HL-60/S4 treated with phorbol 12-myristate 13-acetate at 8.2 ng/mL for 4 days and 3 days (cell line): ENCODE data around the gene ZXDC.

ENCODE experiments used
- in situ Hi-C: fragments of 300-500 bp; cut with MboI; formaldehyde crosslinking; loops from 2 replicates; pipeline ENCODE4 v1.15.0; 2022; ENCODE audit warnings: low sequenced_read_pairs

The ZXDC gene

GRCh38 chr3:126456766-126457388 lies 18.8 kb downstream of the ZXDC start:
- in situ Hi-C loops: no loop called here

- in situ Hi-C loops: no loop called here
Measured at GRCh38 chr3:126456211-126456610, 19.5 kb downstream of the ZXDC start.

GRCh38 chr3:126454437-126455198 lies 21.1 kb downstream of the ZXDC start:
- in situ Hi-C loops: no loop called here

GRCh38 chr3:126454025-126454424 lies 21.7 kb downstream of the ZXDC start:
- in situ Hi-C loops: no loop called here

GRCh38 chr3:126452213-126452612 lies 23.5 kb downstream of the ZXDC start:
- in situ Hi-C loops: no loop called here

- in situ Hi-C loops: no loop called here
Measured at GRCh38 chr3:126451511-126451910, 24.2 kb downstream of the ZXDC start.

- in situ Hi-C loops: no loop called here
Measured at GRCh38 chr3:126450744-126451143, 24.9 kb downstream of the ZXDC start.

GRCh38 chr3:126450219-126450618 lies 25.5 kb downstream of the ZXDC start:
- in situ Hi-C loops: no loop called here

- in situ Hi-C loops: no loop called here
Measured at GRCh38 chr3:126449621-126450051, 26.1 kb downstream of the ZXDC start.

- in situ Hi-C loops: no loop called here
Measured at GRCh38 chr3:126448893-126449180, 26.9 kb downstream of the ZXDC start.

GRCh38 chr3:126448136-126448892 lies 27.4 kb downstream of the ZXDC start:
- in situ Hi-C loops: no loop called here

- in situ Hi-C loops: no loop called here
Measured at GRCh38 chr3:126447456-126448106, 28.1 kb downstream of the ZXDC start.

GRCh38 chr3:126446791-126447190 lies 28.9 kb downstream of the ZXDC start:
- in situ Hi-C loops: no loop called here

- in situ Hi-C loops: no loop called here
Measured at GRCh38 chr3:126446301-126446700, 29.4 kb downstream of the ZXDC start.

GRCh38 chr3:126445506-126445905 lies 30.2 kb downstream of the ZXDC start:
- in situ Hi-C loops: no loop called here

- in situ Hi-C loops: no loop called here
Measured at GRCh38 chr3:126442856-126443242, 32.8 kb downstream of the ZXDC start.

GRCh38 chr3:126442094-126442855 lies 33.4 kb downstream of the ZXDC start:
- in situ Hi-C loops: no loop called here

- in situ Hi-C loops: no loop called here
Measured at GRCh38 chr3:126441256-126441880, 34.3 kb downstream of the ZXDC start.

GRCh38 chr3:126440709-126440995 lies 35.0 kb downstream of the ZXDC start:
- in situ Hi-C loops: no loop called here

GRCh38 chr3:126439968-126440708 lies 35.6 kb downstream of the ZXDC start:
- in situ Hi-C loops: no loop called here
